ENCODE measurements around the gene ERRFI1.

DNA sequence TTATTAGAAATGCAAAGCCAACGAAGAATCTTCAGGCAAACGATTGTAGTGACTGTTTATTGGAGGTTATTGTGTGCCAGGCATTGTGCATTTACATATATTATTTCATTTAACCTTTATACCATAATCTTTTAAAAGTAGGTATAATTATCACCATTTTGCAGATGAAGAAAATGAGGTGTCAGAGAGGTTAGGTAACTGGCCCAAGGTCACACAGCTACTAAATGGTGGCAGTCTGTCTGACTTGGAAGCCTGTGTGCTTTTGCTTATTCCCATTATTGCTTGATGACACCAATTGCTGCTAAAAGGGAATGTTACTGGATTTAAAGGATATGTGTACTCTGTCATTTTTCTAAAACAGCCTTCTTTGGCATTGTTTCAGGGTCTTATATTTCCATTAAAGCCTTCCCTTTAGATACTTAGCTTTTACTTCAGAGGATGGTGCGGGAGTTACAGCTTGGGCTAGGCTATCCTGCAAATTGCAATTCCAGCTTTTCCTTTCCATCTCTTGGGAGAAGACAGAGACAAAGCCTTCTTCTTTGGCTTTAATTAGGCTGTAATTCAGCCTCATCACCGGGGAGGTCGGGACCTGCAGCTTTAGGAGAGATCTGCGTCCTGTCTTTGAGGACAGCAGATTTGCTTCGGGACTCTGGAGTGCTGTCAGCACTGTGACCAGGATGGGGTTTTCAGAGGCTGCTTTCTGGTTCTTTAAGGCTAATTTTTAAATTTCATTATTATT is 37.4 kb upstream of the ERRFI1 start:
- TF ChIP-seq EZH2 (IDR thresholded peaks at IDR 0.05; ENCODE audit: insufficient read depth, poor library complexity, severe bottlenecking) (no peak), EZH2phosphoT487 (IDR thresholded peaks at IDR 0.05; ENCODE audit: insufficient read depth, low read depth) (no peak)
